ENCODE data around the gene EXOC4. TPM values are rescaled to one million over a fixed set of nuclear protein-coding genes. Genes with fewer than 3 reads are reported as not detected.

Gene EXOC4
- total RNA-seq, 4 donors from 2014 or later = 30.7 to 62.4 (median 40.4) TPM

DNA sequence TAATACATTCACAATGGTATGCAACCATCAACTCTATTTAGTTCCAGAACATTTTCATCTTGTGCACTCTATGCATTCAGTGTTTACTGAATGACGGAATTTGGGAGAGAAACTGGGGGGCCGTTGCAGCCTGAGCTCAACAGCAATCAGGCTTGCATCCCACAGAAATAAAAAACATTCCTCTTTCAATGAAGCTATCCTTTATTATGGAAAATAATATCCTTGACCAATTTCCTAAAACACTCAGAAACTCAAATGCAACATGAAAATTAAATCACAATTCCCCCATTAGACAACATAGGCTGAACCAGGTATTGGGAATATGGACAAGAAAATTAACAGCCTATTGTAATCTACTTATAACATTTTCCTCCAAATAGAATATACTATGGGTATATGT is 6.3 kb upstream of the EXOC4 start:
- TF ChIP-seq POLR2A (IDR thresholded peaks at IDR 0.05) = no peak
- TF ChIP-seq, protein P1, sequence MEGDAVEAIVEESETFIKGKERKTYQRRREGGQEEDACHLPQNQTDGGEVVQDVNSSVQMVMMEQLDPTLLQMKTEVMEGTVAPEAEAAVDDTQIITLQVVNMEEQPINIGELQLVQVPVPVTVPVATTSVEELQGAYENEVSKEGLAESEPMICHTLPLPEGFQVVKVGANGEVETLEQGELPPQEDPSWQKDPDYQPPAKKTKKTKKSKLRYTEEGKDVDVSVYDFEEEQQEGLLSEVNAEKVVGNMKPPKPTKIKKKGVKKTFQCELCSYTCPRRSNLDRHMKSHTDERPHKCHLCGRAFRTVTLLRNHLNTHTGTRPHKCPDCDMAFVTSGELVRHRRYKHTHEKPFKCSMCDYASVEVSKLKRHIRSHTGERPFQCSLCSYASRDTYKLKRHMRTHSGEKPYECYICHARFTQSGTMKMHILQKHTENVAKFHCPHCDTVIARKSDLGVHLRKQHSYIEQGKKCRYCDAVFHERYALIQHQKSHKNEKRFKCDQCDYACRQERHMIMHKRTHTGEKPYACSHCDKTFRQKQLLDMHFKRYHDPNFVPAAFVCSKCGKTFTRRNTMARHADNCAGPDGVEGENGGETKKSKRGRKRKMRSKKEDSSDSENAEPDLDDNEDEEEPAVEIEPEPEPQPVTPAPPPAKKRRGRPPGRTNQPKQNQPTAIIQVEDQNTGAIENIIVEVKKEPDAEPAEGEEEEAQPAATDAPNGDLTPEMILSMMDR (IDR thresholded peaks at IDR 0.05) = no peak
- no peaks in the 10 kb centered on the region for H3K36me3 ChIP-seq
- no peak overlapping the region for H3K27ac ChIP-seq
- no peaks in the 10 kb centered on the region for H3K4me1 ChIP-seq
- DNase-seq = no peak
- no peak overlapping the region for H3K4me3 ChIP-seq
- peaks cover 0 to 6% (median 0%) of the 10 kb centered on the region in 4 donors for H3K27me3 ChIP-seq
- WGBS, 2 donors = 80 to 89% methylated on average over 2 of the region's 2 CpGs
- H3K9me3 ChIP-seq = no peaks in the 10 kb centered on the region
- intact Hi-C loops (cut with DNase I) = no loop called here

DNA sequence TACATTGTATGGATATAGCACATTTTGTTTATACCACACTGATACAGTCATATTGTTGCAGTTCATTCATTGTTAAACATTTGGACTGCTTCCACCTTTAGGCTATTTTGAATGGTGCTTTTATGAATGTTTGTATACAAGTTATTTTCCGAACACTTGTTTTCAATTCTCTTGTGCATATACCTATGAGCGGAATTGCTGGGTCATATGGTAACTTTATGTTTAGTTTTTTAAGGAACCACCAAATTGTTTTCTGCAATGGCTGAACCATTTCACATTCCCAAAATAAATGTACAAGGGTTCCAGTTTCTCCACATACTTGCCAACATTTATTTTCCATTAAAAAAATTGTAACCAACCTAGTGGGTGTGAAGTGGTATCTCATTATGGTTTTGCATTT is 4.0 kb upstream of the EXOC4 start:
- WGBS, 2 donors = 91 to 93% methylated on average over 2 of the region's 2 CpGs
- Histone ChIP-seq H3K27me3 (no peaks in the 10 kb centered on the region), H3K4me1 (peaks cover 0 to 6% (median 0%) of the 10 kb centered on the region in 3 donors), H3K9me3 (no peaks in the 10 kb centered on the region), H3K27ac (no peak overlapping the region), H3K36me3 (no peaks in the 10 kb centered on the region), H3K4me3 (no peak overlapping the region)
- intact Hi-C loops (cut with DNase I) = no loop called here
- no peak for TF ChIP-seq POLR2A (IDR thresholded peaks at IDR 0.05)
- no peak for DNase-seq

GRCh38 chr7:133252506-133252857 is 396 bp upstream of the EXOC4 start:
- Histone ChIP-seq H3K36me3 (no peaks in the 10 kb centered on the region), H3K27me3 (no peaks in the 10 kb centered on the region), H3K4me3 (peak overlapping the region in 3 of 4 donors; percentile 85 to 95 (median 90)), H3K9me3 (no peaks in the 10 kb centered on the region), H3K27ac (no peak overlapping the region), H3K4me1 (peaks cover 0 to 30% (median 0%) of the 10 kb centered on the region in 3 donors)
- WGBS, 2 donors = 60 to 61% methylated on average over 3 of the region's 3 CpGs
- intact Hi-C loops (cut with DNase I) = no loop called here
- TF ChIP-seq, protein P1 (IDR thresholded peaks at IDR 0.05) = no peak
- no peak for TF ChIP-seq POLR2A (IDR thresholded peaks at IDR 0.05)
- no peak for DNase-seq

DNA sequence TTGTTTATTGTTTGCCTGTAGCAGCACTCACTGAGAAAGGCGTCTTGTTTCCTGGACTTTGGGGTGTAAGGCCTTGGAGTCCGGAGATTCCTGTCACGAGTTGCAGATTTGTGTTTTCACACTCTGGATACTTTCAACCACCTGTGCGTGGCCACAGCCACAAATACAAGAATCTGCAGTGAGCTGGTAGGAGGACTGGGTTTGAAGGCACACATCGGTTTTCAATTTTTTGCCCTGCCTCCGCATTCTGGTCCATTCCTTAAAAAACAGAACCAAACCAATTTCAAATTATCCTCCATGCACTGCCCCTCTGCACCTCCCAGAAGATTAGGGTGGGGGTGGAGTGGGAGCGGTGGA is 619 bp downstream of the EXOC4 start:
- Histone ChIP-seq H3K27ac (peak overlapping the region; percentile 87 to 93 (median 90)), H3K27me3 (no peaks in the 10 kb centered on the region), H3K36me3 (no peaks in the 10 kb centered on the region), H3K4me1 (peaks cover 0 to 30% (median 0%) of the 10 kb centered on the region in 3 donors), H3K9me3 (no peaks in the 10 kb centered on the region), H3K4me3 (peak overlapping the region; percentile 85 to 95 (median 89))
- TF ChIP-seq, protein P1 (IDR thresholded peaks at IDR 0.05) = no peak
- TF ChIP-seq POLR2A (IDR thresholded peaks at IDR 0.05) = no peak
- no peak for DNase-seq
- WGBS, 2 donors = 3 to 6% methylated on average over 7 of the region's 7 CpGs
- intact Hi-C loops (cut with DNase I) = no loop called here

DNA sequence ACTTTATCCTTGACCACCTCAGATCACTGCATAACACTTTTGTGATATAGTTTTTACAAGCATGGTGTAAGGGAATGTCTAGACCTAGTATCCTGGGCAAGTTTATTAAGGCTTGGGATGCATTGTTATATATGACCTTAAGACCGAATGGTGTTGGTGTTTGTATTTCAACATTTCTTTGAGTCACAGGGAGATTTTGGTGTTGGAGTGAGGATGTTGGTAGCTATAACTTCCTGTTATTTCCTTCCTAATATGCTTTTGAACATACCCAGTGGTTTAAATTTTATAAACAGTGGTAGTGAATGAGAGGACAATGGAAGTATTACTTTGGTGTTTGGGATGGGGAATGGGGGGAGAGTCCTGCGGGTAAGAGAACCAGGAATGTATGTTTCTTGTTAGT is 2.6 kb downstream of the EXOC4 start:
- H3K9me3 ChIP-seq = no peaks in the 10 kb centered on the region
- H3K36me3 ChIP-seq = no peaks in the 10 kb centered on the region
- no peaks in the 10 kb centered on the region for H3K27me3 ChIP-seq
- peaks cover 0 to 30% (median 0%) of the 10 kb centered on the region in 3 donors for H3K4me1 ChIP-seq
- TF ChIP-seq, protein P1 (IDR thresholded peaks at IDR 0.05) = no peak
- TF ChIP-seq POLR2A (IDR thresholded peaks at IDR 0.05) = no peak
- no peak for DNase-seq
- intact Hi-C loops (cut with DNase I) = no loop called here
- 70 to 77% methylated on average over 2 of the region's 2 CpGs for WGBS, 2 donors
- no peak overlapping the region for H3K4me3 ChIP-seq
- H3K27ac ChIP-seq = no peak overlapping the region

DNA sequence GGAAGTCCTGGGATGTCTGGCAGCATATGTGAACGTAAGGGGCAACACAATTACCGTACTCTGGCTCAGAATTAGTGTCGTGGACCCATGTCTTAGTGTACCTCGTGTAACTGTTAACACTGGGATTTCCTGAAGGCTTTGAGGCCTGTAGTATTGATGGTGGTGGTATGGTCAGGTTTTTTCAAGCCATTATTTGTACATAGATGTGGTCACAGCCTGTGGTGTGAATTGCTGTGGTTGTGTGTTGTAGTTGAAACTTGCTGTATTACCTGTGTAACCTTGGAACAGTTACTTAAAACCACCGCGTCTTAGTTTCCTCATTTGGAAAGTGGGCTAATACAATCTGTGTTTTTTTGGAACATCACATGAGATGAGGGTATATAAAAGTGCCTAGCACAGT is 5.3 kb downstream of the EXOC4 start:
- H3K27me3 ChIP-seq = no peaks in the 10 kb centered on the region
- intact Hi-C loops (cut with DNase I) = no loop called here
- H3K36me3 ChIP-seq = no peaks in the 10 kb centered on the region
- WGBS, 2 donors = 83 to 90% methylated on average over 6 of the region's 6 CpGs
- no peak overlapping the region for H3K27ac ChIP-seq
- no peak for DNase-seq
- peaks cover 0 to 30% (median 0%) of the 10 kb centered on the region in 3 donors for H3K4me1 ChIP-seq
- no peaks in the 10 kb centered on the region for H3K9me3 ChIP-seq
- no peak for TF ChIP-seq POLR2A (IDR thresholded peaks at IDR 0.05)
- TF ChIP-seq, protein P1 (IDR thresholded peaks at IDR 0.05) = no peak
- H3K4me3 ChIP-seq = no peak overlapping the region
